Naive thymus-derived CD8-positive, alpha-beta T cell (primary cell): ENCODE results near the gene SLC16A1. TPM values are rescaled to one million over a fixed set of nuclear protein-coding genes. Genes with fewer than 3 reads are reported as not detected.
"Not testable (repeated sequence)": the region's sequence is repeated elsewhere in the genome, so short reads cannot be mapped to it uniquely, and the experiment has no call there.

ENCODE experiments used
- ATAC-seq, 2 donors: fragments of 150-1000 bp; cut with Tn5 transposase in 1 of 2; sonication (Bioruptor Pico), chemical (Tn5 transposase) in 1 of 2; 1 replicate in 1 of 2; 2 replicates in 1 of 2; pipeline ENCODE4 v1.10.0; 2021; ENCODE audit warnings: mild to moderate bottlenecking in 2 of 2, moderate library complexity in 2 of 2
- POLR2A ChIA-PET: fragments of 350-600 bp; sonication (Branson Sonifier 250); formaldehyde crosslinking; loops from one replicate; lab custom pipeline; 2021; ENCODE audit warnings: antibody characterized with exemption; lab: Charles Lee
- DNase-seq, 10 donors: peaks; one replicate each; pipeline versions ENCODE4 v3.0.0 to v3.0.0-alpha.2; 2020 to 2022
- H3K27ac Mint-ChIP-seq, 10 donors: one replicate each; pipeline ENCODE4 v1.8.0; 2020 to 2022; ENCODE audit warnings: mild to moderate bottlenecking in 10 of 10, mixed read lengths in 10 of 10, moderate library complexity in 4 of 10, inconsistent platforms in 1 of 10
- H3K27me3 Mint-ChIP-seq, 5 donors: one replicate each; pipeline ENCODE4 v1.8.0; 2021 to 2022; ENCODE audit warnings: mixed read lengths in 5 of 5
- H3K36me3 Mint-ChIP-seq, 3 donors: one replicate each; pipeline ENCODE4 v1.8.0; 2020 to 2022; ENCODE audit warnings: mixed read lengths in 3 of 3, mild to moderate bottlenecking in 2 of 3, inconsistent platforms in 1 of 3
- H3K4me1 Mint-ChIP-seq, 4 donors: one replicate each; pipeline ENCODE4 v1.8.0; 2021 to 2022; ENCODE audit warnings: mixed read lengths in 4 of 4
- H3K4me3 Mint-ChIP-seq, 10 donors: one replicate each; pipeline ENCODE4 v1.8.0; 2020 to 2022; ENCODE audit warnings: mild to moderate bottlenecking in 10 of 10, mixed read lengths in 10 of 10, moderate library complexity in 6 of 10, inconsistent platforms in 1 of 10
- H3K9me3 Mint-ChIP-seq, 9 donors: one replicate each; pipeline ENCODE4 v1.8.0; 2020 to 2022; ENCODE audit warnings: mixed read lengths in 9 of 9, mild to moderate bottlenecking in 3 of 9, inconsistent platforms in 1 of 9, moderate library complexity in 1 of 9
- polyA plus RNA-seq, 3 donors: library from polyadenylated mRNA; unstranded; fragments of 300-500 nt; fragmentation: Illumina TruSeq; gene quantifications; one replicate each; pipeline ENCODE4 v1.2.3, GENCODE V29; 2021
- total RNA-seq, 8 experiments: library from RNA in 2 of 8; stranded (reverse) in 2 of 8; gene quantifications; one replicate each; pipeline ENCODE4 v1.2.3 and lab custom pipeline; 2021 to 2026

The SLC16A1 gene
- total RNA-seq (10 to 100 TPM; 11.8 to 12.5 TPM), polyA plus RNA-seq (10 to 100 TPM in 2 of 3 donors, 1 to 10 TPM in 1; 8.2 to 16.0 (median 10.7) TPM), total RNA-seq (lab: John Stamatoyannopoulos, UW) (24.1 to 194 (median 38.9) reads per million in 6 experiments)

GRCh38 chr1:112955773-112956543, at the start of gene SLC16A1:
SLC16A1 (minus strand) TSS chr1:112956196; CDS start chr1:112929308, 26,888 bp downstream.
- peak; percentile 79 to 80 for ATAC-seq
- peak within 1 kb of the TSS; percentile 95 to 99 (median 97) for H3K4me3 Mint-ChIP-seq
- no peaks in the 10 kb centered on the region for H3K27me3 Mint-ChIP-seq
- peak; percentile 76 to 91 (median 84) for DNase-seq
- no peaks in the 10 kb centered on the region for H3K9me3 Mint-ChIP-seq
- peaks cover 26 to 59% (median 54%) of the 10 kb centered on the region in 4 donors for H3K4me1 Mint-ChIP-seq
- POLR2A ChIA-PET = interaction anchor here (1.0 to 2.4 kb wide), 4 partner anchors 9 to 338 kb away, joined by 3 to 24 read pairs (median 6); partner anchors contain the start of genes LRIG2, PPM1J and ST7L
- peaks cover 0 to 6% (median 2%) of the 10 kb centered on the region in 3 donors for H3K36me3 Mint-ChIP-seq
- peak within 1 kb of the TSS; percentile 80 to 99 (median 96) for H3K27ac Mint-ChIP-seq

- Mint-ChIP-seq H3K27ac (no peak overlapping the region), H3K4me1 (peaks cover 0 to 2% (median 0%) of the 10 kb centered on the region in 4 donors), H3K4me3 (no peak overlapping the region), H3K27me3 (no peaks in the 10 kb centered on the region), H3K36me3 (peaks cover 4 to 22% (median 17%) of the 10 kb centered on the region in 3 donors), H3K9me3 (no peaks in the 10 kb centered on the region)
- ATAC-seq (no peak), DNase-seq (no peak)
- POLR2A ChIA-PET = no interaction called here
Measured at GRCh38 chr1:113003751-113004690, 48.0 kb upstream of the SLC16A1 start.

GRCh38 chr1:113002297-113002696, 46.3 kb upstream of the SLC16A1 start:
- ATAC-seq (no peak), DNase-seq (no peak)
- H3K27me3 Mint-ChIP-seq = no peaks in the 10 kb centered on the region

GRCh38 chr1:112998592-112999235, 42.7 kb upstream of the SLC16A1 start:
- peaks cover 6 to 26% (median 22%) of the 10 kb centered on the region in 3 donors for H3K36me3 Mint-ChIP-seq
- peak overlapping the region in 2 of 10 donors; percentile 35 to 65 for H3K27ac Mint-ChIP-seq
- POLR2A ChIA-PET = no interaction called here
- ATAC-seq (no peak), DNase-seq (no peak)
- H3K27me3 Mint-ChIP-seq = no peaks in the 10 kb centered on the region
- H3K4me1 Mint-ChIP-seq = peaks cover 0 to 2% (median 0%) of the 10 kb centered on the region in 4 donors
- H3K4me3 Mint-ChIP-seq = no peak overlapping the region
- H3K9me3 Mint-ChIP-seq = no peaks in the 10 kb centered on the region

More at GRCh38 chr1:113002297-113002696, 46.3 kb upstream of the SLC16A1 start:
- peaks cover 5 to 24% (median 17%) of the 10 kb centered on the region in 3 donors for H3K36me3 Mint-ChIP-seq
- H3K27ac Mint-ChIP-seq = no peak overlapping the region
- POLR2A ChIA-PET = no interaction called here
- H3K4me3 Mint-ChIP-seq = no peak overlapping the region
- no peaks in the 10 kb centered on the region for H3K9me3 Mint-ChIP-seq
- H3K4me1 Mint-ChIP-seq = peaks cover 0 to 2% (median 0%) of the 10 kb centered on the region in 4 donors

GRCh38 chr1:112997781-112998180, 41.8 kb upstream of the SLC16A1 start:
- ATAC-seq = no peak
- POLR2A ChIA-PET = no interaction called here
- DNase-seq = no peak
- Mint-ChIP-seq H3K4me3 (no peak overlapping the region), H3K4me1 (peaks cover 0 to 2% (median 0%) of the 10 kb centered on the region in 4 donors), H3K27ac (peak overlapping the region in 3 of 10 donors; percentile 9 to 62 (median 20)), H3K27me3 (no peaks in the 10 kb centered on the region), H3K36me3 (peaks cover 6 to 26% (median 21%) of the 10 kb centered on the region in 3 donors), H3K9me3 (no peaks in the 10 kb centered on the region)

- H3K27ac Mint-ChIP-seq = no peak overlapping the region
- no peak for DNase-seq
Measured at GRCh38 chr1:112995890-112996289, 39.9 kb upstream of the SLC16A1 start.

GRCh38 chr1:112995021-112995420, 39.0 kb upstream of the SLC16A1 start:
- H3K27me3 Mint-ChIP-seq, DNase-seq, POLR2A ChIA-PET, ATAC-seq, H3K4me1 Mint-ChIP-seq, H3K9me3 Mint-ChIP-seq, H3K27ac Mint-ChIP-seq, H3K4me3 Mint-ChIP-seq: not testable (repeated sequence)
- peaks cover 6 to 24% (median 16%) of the 10 kb centered on the region in 3 donors for H3K36me3 Mint-ChIP-seq

More at GRCh38 chr1:112995890-112996289, 39.9 kb upstream of the SLC16A1 start:
- Mint-ChIP-seq H3K9me3 (no peaks in the 10 kb centered on the region), H3K4me3 (no peak overlapping the region), H3K27me3 (no peaks in the 10 kb centered on the region), H3K36me3 (peaks cover 6 to 24% (median 19%) of the 10 kb centered on the region in 3 donors), H3K4me1 (peaks cover 0 to 2% (median under 1%) of the 10 kb centered on the region in 4 donors)
- ATAC-seq = no peak
- POLR2A ChIA-PET = no interaction called here

- POLR2A ChIA-PET = no interaction called here
- H3K4me1 Mint-ChIP-seq = peaks cover 0 to 2% (median 0%) of the 10 kb centered on the region in 4 donors
- H3K27me3 Mint-ChIP-seq = no peaks in the 10 kb centered on the region
- H3K27ac Mint-ChIP-seq = no peak overlapping the region
- no peaks in the 10 kb centered on the region for H3K9me3 Mint-ChIP-seq
- no peak overlapping the region for H3K4me3 Mint-ChIP-seq
- DNase-seq (no peak), ATAC-seq (no peak)
- peaks cover 6 to 16% (median 14%) of the 10 kb centered on the region in 3 donors for H3K36me3 Mint-ChIP-seq
Measured at GRCh38 chr1:112992780-112993179, 36.8 kb upstream of the SLC16A1 start.

GRCh38 chr1:112991402-112992120, 35.6 kb upstream of the SLC16A1 start:
- H3K4me1 Mint-ChIP-seq = peaks cover 0 to 2% (median 0%) of the 10 kb centered on the region in 4 donors
- no peaks in the 10 kb centered on the region for H3K9me3 Mint-ChIP-seq
- DNase-seq (no peak), ATAC-seq (no peak)
- H3K36me3 Mint-ChIP-seq = peaks cover 0 to 8% (median 8%) of the 10 kb centered on the region in 3 donors
- H3K27ac Mint-ChIP-seq = peak overlapping the region in 1 of 10 donors; percentile 43
- H3K27me3 Mint-ChIP-seq = no peaks in the 10 kb centered on the region
- H3K4me3 Mint-ChIP-seq = no peak overlapping the region
- POLR2A ChIA-PET = no interaction called here

- Mint-ChIP-seq H3K27ac (no peak overlapping the region), H3K36me3 (peaks cover 0 to under 1% (median 0%) of the 10 kb centered on the region in 3 donors), H3K27me3 (no peaks in the 10 kb centered on the region), H3K9me3 (no peaks in the 10 kb centered on the region), H3K4me3 (no peak overlapping the region), H3K4me1 (peaks cover 0 to 2% (median 0%) of the 10 kb centered on the region in 4 donors)
- no peak for DNase-seq
- no peak for ATAC-seq
- POLR2A ChIA-PET = interaction anchor here (0.7 kb wide), 1 partner anchor 376 kb away, joined by 4 read pairs; no protein-coding TSS in a partner anchor
Measured at GRCh38 chr1:112990271-112990670, 34.3 kb upstream of the SLC16A1 start.

GRCh38 chr1:112988367-112988766, 32.4 kb upstream of the SLC16A1 start:
- POLR2A ChIA-PET = no interaction called here

More at GRCh38 chr1:112988367-112988766, 32.4 kb upstream of the SLC16A1 start:
- DNase-seq (no peak), ATAC-seq (no peak)
- H3K36me3 Mint-ChIP-seq = no peaks in the 10 kb centered on the region
- no peak overlapping the region for H3K4me3 Mint-ChIP-seq
- peaks cover 0 to 9% (median under 1%) of the 10 kb centered on the region in 4 donors for H3K4me1 Mint-ChIP-seq
- no peaks in the 10 kb centered on the region for H3K9me3 Mint-ChIP-seq
- H3K27me3 Mint-ChIP-seq = no peaks in the 10 kb centered on the region
- H3K27ac Mint-ChIP-seq = no peak overlapping the region
